HG02610 (cell line): Measurements from ENCODE around the gene TXNRD2.

ENCODE experiments used
- ATAC-seq: cut with Tn5 transposase; IDR thresholded peaks from one replicate; pipeline ENCODE4 v1.9.1; 2021; ENCODE audit warnings: mild to moderate bottlenecking, moderate library complexity; ENCODE audit not compliant: unreplicated experiment

The TXNRD2 gene

DNA sequence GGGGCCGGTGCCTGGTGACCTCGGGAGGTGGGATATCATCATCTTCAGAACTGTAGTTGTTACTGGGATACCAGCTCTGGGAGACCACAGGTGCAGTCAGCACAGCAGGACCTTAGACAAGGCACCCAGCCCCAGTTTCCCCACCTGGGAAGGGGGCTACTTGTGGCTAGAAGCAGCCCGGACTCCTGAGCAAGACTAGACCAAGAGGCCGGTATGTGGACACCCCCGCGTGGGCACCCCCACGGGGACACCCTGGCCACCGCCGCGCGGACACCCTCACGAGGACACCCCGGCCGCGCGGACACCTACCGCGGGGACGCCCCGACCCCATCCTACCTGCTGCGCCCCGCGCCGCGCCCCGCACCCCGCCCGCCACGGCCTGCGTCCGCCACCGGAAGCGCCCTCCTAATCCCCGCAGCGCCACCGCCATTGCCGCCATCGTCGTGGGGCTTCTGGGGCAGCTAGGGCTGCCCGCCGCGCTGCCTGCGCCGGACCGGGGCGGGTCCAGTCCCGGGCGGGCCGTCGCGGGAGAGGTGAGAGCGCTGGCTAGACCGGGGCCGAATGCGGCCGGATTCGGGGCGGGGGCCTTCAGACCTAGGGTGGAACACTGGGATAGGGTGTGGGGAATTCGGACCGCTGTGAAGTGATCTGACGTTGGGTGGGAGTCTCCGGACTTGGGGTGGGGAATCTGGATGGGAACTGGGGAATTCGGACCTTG lies at the start of gene TXNRD2, which contains the start of gene COMT:
Gene TXNRD2, minus strand, starts transcription at position 454 of the 718 bp plus-strand sequence. Its CDS starts 15 bp downstream, at position 439.
Gene COMT, plus strand, starts transcription at position 408 of the 718 bp plus-strand sequence. CDS start 20,755 bp downstream, outside the sequence.
- peak; percentile 57 for ATAC-seq

DNA sequence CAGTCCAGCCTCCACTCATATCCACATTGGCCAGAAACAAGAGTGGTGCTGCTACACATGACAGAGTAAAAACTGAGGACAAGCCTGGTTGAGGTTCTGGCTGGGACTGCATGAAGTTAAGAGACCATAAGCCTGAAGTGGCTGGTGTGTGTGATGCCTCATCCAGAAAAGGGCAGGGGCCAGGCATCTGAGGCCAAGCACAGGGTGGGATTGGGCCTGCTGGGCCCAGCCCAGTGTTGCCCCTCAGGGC lies 49.7 kb upstream of the TXNRD2 start:
- no peak for ATAC-seq

- no peak for ATAC-seq
Measured at GRCh38 chr22:19990609-19991394, 49.2 kb upstream of the TXNRD2 start.

DNA sequence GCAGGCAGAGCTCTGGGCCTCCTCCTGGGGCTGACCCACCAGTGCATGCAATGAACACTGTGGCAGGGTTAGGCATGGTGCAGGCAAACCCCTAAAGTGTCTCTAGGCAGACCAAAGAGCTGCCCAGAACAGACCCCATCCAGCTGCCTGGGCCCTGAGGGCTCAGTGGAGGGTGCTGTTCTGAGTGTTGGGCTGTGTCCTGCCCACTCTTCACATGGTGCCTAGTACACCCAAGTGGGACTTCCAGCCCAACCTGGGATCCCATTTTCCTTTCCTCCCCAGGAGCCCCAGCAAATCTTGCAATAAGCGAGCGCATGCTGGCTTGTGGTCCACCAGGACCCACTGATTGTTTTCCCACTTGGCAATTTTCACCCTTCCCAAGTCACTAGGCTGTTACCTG lies 48.6 kb upstream of the TXNRD2 start:
- ATAC-seq, result no peak

DNA sequence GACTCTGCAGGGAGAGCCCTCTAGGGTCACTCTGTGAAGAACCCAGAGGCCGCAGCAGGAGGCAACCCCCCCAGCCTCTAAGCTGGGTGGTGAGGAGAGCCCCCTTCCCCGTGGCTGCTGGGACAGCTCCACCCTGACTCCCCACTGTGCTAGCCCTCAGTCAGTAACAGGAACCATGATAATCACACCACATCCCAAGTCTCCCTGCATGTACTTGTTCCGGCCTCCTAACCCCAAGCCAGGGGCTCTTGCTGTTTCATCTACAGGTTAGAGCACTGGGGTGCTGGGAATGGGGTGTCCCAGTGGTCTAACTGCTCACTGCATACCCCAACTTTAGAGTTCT lies 48.1 kb upstream of the TXNRD2 start:
- ATAC-seq, result no peak

GRCh38 chr22:19988965-19989724 lies 47.5 kb upstream of the TXNRD2 start:
- no peak for ATAC-seq

DNA sequence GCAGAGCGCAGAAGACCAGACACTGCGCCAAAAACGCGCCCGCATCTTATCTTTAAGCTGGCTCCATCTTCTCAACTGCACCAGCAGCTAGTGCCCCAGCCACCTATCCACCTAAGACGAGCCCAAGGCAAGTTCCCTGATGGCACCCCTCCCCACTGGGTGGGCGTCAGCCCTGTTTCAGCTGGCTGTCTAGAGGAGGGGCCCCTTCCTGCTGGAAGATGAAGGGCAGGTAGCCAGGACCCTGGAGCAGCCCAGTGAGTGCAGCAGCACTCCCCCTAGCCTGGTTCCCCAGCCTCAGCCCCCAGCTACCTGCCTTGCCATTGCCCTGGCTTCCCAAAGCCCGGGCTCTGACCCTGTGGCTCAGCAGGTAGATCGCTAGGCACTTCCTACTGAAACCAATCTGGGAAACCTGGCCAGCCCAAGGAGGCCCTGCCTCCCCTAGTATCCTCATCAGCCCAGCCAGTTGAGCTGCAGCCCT lies 46.8 kb upstream of the TXNRD2 start:
- no peak for ATAC-seq

DNA sequence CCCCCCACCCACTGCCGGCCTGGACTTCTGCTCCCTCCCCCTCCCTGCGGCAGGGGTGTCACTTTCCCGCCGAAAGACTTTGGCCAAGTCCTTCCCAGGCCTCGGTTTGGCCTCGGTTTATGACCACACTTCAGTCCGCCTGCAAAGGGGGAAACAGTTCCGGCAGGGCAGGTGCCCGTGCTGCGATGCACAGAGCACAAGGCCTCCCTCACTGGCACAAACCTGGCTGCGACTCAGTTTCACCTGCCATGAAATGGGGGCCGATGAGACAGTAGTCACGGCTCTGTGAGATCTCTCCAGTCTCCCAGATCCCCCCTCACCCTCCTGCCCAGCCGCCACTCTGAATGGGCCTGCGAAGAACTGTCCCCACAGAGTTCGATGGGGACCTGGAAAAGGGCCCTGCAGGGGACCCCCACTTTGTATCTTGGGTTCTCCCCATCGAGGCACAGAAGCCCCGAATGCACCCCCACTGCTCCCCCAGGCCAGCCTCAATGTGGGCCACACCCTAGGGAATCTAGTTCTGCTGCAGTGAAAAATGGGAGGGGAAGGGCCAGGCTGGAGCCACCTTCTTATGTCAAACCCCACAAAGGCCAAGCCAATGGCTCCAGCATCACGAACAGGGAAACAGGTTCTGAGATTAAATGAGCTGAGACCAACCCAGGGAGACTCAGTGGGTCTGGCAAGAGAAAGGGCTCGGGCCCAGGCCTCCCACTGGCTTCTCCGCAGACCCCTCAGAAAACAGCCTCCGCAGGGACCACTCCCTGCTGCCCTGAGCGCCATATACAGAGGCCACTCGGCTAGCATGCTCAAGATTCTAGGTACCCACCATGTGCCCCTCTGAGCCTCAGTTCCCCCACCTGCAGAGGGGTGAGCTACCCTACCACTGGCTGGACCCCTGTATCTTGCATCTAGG lies 46.0 kb upstream of the TXNRD2 start:
- ATAC-seq, result no peak

DNA sequence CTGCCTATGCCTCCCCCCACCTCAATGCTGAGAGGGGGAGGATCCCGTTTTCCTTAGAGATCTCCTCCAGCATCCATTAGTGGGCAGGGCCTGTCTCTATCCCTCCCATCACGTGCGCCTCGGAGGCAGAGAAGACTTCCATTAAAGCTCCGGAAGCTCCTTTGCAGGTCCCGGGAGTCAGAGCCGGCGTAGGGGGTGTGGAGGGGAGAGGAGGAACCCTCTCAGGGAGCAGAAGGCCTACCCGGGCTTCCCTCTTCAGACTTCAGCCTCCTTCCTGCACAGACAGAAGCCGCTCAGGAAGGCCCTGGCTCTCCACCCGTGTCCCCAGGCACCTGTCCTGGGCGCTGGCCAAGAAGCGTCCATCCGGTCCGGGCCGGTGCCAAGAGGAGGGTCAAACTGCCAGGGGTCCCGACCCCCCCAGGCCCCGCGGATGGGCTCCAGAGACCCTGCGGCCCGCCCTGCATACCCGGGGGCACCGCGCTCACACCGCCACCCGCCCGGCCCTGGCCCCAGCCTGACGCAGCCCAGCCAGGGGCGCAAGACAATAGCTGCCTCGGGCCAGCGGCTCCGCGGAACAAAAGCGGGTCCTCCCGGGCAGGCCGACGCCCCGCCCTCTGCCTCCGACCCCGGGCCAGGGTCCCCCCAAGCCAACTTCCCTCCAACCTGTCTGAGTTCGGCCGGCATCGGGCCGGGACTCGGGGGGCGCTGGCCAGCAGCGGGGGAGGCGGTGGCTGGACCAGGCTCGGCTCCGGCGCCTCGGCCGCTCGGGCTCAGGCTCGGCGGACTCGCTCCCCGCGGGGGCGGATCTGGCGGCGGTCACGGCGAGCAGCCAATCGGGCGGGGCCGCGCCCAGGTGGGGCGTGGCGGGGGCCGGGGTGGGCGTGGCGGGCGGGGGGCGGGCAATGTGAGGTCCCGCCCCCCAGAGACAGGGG lies 45.1 kb upstream of the TXNRD2 start:
- ATAC-seq, result no peak

- ATAC-seq, result no peak
Measured at GRCh38 chr22:19986011-19986409, 44.4 kb upstream of the TXNRD2 start.

GRCh38 chr22:19984851-19985811 lies 43.5 kb upstream of the TXNRD2 start:
- no peak for ATAC-seq

GRCh38 chr22:19984201-19984753 lies 42.7 kb upstream of the TXNRD2 start:
- no peak for ATAC-seq

GRCh38 chr22:19983741-19984140 lies 42.1 kb upstream of the TXNRD2 start:
- no peak for ATAC-seq

DNA sequence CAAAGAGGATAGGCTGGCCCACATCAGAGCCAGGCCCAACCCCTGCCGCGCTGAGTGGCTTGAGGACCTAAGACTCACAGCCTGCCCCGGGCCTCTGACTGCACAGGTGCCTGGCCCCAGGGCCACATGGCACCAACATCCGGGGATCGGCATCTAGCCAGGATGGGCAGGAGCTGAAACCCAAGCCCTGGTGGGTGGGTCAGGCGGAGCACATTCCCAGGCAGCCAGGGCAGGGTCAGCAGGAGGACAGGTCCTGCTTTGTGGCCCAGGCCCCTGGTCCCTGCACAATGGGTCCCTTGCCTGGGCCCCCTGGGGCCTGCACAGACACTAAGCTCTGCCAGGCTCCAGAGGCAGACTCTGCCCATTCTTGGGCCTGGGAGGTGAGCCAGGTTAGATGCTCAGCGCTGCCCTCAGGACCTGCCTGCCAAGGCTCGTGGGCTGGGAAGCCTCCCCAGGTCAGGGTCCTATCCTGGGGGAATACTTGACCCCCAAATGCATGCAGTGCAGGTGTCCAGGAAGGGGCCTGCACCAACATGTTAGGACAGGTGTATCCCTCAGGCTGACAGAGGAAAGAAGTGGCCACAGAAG lies 41.5 kb upstream of the TXNRD2 start:
- ATAC-seq, result no peak

- no peak for ATAC-seq
Measured at GRCh38 chr22:19981961-19982920, 40.6 kb upstream of the TXNRD2 start.

- ATAC-seq, result no peak
Measured at GRCh38 chr22:19981171-19981960, 39.7 kb upstream of the TXNRD2 start.
